Measurements from ENCODE around the gene CPVL.

DNA sequence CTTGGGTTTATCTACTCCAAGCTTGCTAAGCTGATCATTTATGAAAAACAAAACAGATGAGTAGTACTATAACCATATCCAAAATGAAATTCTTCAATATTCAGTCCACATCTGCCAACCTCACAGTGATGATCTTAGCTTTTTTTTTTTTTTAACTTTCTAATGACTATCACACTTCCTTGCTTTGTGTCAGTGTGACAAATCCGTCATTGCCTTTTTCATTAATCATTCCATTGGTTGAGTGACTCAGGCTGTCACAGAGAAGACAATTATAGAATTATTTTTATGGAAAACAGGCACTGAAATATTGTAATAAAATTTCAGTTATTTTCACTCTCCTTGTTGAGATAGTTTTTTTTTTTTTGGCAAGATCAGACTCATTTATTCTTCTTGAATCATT, 70.7 kb downstream of the CPVL start:
- TF ChIP-seq, protein P1, sequence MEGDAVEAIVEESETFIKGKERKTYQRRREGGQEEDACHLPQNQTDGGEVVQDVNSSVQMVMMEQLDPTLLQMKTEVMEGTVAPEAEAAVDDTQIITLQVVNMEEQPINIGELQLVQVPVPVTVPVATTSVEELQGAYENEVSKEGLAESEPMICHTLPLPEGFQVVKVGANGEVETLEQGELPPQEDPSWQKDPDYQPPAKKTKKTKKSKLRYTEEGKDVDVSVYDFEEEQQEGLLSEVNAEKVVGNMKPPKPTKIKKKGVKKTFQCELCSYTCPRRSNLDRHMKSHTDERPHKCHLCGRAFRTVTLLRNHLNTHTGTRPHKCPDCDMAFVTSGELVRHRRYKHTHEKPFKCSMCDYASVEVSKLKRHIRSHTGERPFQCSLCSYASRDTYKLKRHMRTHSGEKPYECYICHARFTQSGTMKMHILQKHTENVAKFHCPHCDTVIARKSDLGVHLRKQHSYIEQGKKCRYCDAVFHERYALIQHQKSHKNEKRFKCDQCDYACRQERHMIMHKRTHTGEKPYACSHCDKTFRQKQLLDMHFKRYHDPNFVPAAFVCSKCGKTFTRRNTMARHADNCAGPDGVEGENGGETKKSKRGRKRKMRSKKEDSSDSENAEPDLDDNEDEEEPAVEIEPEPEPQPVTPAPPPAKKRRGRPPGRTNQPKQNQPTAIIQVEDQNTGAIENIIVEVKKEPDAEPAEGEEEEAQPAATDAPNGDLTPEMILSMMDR (conservative IDR thresholded peaks at IDR 0.05; ENCODE audit: low read depth, low read length) = no peak
- no peak for TF ChIP-seq SMC3 (IDR thresholded peaks at IDR 0.05; ENCODE audit: low read depth, low read length)
- no peak for TF ChIP-seq POLR2A (IDR thresholded peaks at IDR 0.05; ENCODE audit: low read depth, low read length)
- no peak for TF ChIP-seq CEBPB (IDR thresholded peaks at IDR 0.05; ENCODE audit: low read depth, low read length)
- TF ChIP-seq RAD21 (IDR thresholded peaks at IDR 0.05; ENCODE audit: low read length) = no peak
- TF ChIP-seq, protein P2, sequence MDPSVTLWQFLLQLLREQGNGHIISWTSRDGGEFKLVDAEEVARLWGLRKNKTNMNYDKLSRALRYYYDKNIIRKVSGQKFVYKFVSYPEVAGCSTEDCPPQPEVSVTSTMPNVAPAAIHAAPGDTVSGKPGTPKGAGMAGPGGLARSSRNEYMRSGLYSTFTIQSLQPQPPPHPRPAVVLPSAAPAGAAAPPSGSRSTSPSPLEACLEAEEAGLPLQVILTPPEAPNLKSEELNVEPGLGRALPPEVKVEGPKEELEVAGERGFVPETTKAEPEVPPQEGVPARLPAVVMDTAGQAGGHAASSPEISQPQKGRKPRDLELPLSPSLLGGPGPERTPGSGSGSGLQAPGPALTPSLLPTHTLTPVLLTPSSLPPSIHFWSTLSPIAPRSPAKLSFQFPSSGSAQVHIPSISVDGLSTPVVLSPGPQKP (IDR thresholded peaks at IDR 0.05; ENCODE audit: borderline replicate concordance, low read depth, low read length) = no peak
- no peak for TF ChIP-seq MAFK (IDR thresholded peaks at IDR 0.05; ENCODE audit: low read depth, low read length)
- TF ChIP-seq FOS (IDR thresholded peaks at IDR 0.05; ENCODE audit: low read depth, low read length) = no peak
- no peak for TF ChIP-seq MXI1 (IDR thresholded peaks at IDR 0.05; ENCODE audit: borderline replicate concordance, low read depth, low read length)
- TF ChIP-seq, protein P3, sequence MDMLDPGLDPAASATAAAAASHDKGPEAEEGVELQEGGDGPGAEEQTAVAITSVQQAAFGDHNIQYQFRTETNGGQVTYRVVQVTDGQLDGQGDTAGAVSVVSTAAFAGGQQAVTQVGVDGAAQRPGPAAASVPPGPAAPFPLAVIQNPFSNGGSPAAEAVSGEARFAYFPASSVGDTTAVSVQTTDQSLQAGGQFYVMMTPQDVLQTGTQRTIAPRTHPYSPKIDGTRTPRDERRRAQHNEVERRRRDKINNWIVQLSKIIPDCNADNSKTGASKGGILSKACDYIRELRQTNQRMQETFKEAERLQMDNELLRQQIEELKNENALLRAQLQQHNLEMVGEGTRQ (IDR thresholded peaks at IDR 0.05; ENCODE audit: low read depth, low read length) = no peak
- TF ChIP-seq RFX5 (IDR thresholded peaks at IDR 0.05; ENCODE audit: low read depth, low read length) = no peak
- TF ChIP-seq CHD1 (IDR thresholded peaks at IDR 0.05; ENCODE audit: low read depth, low read length) = no peak
- no peak for TF ChIP-seq MAZ (IDR thresholded peaks at IDR 0.05; ENCODE audit: borderline replicate concordance, low read depth, low read length)
- no peak for TF ChIP-seq NFE2L2 (IDR thresholded peaks at IDR 0.05; ENCODE audit: low read depth, low read length)

Data from IMR-90 (cell line).